HEK293 (cell line): Measurements from ENCODE around the gene ITGA7.

Experiments used
- CTCF ChIA-PET: fragments of 350-600 bp; formaldehyde crosslinking; extraction: SDS; loops from one replicate; lab custom pipeline; 2021; ENCODE audit warnings: antibody characterized with exemption; lab: Yijun Ruan, JAX
- POLR2A ChIA-PET: fragments of 300-600 bp; formaldehyde crosslinking; extraction: SDS; loops from one replicate; lab custom pipeline; 2020; ENCODE audit warnings: antibody characterized with exemption, inconsistent platforms; lab: Yijun Ruan, JAX
- H3K27ac ChIP-seq: fragments of 200-500 bp; sonication (Bioruptor generic); 2 replicates; pipeline ENCODE4 v1.5.1; 2014; ENCODE audit warnings: low read depth, low read length, control low read depth, inconsistent platforms; ENCODE audit errors: extremely low read depth
- H3K36me3 ChIP-seq, 2 experiments: fragments of 200-500 bp in 1 of 2; sonication (Bioruptor generic) in 1 of 2; 1 replicate in 1 of 2; 2 replicates in 1 of 2; pipeline ENCODE4 v1.5.1; 2014 to 2017; ENCODE audit warnings: inconsistent platforms in 2 of 2, low read length in 2 of 2; ENCODE audit not compliant: control insufficient read depth in 2 of 2, insufficient read depth in 1 of 2
- H3K4me1 ChIP-seq: fragments of 200-500 bp; sonication (Bioruptor generic); 2 replicates; pipeline ENCODE4 v1.5.1; 2014; ENCODE audit warnings: mild to moderate bottlenecking, low read length, inconsistent platforms; ENCODE audit not compliant: control insufficient read depth, insufficient read depth
- H3K4me3 ChIP-seq: 2 replicates; pipeline ENCODE4 v1.5.1; 2011; ENCODE audit warnings: low read depth, mild to moderate bottlenecking, control low read depth, low read length, moderate library complexity
- H3K9me3 ChIP-seq: fragments of 200-500 bp; sonication (Bioruptor generic); 2 replicates; pipeline ENCODE4 v1.5.1; 2014; ENCODE audit warnings: low read depth, low read length, inconsistent platforms; ENCODE audit not compliant: control insufficient read depth, insufficient read depth
- EGR2 ChIP-seq: fragments of 450-650 bp; formaldehyde crosslinking; IDR thresholded peaks from 2 replicates; pipeline ENCODE4 v1.5.1; 2016; ENCODE audit warnings: low read depth, missing biosample characterization, missing genetic modification characterization
- IKZF3 ChIP-seq: fragments of 450-650 bp; IDR thresholded peaks from 2 replicates; pipeline ENCODE4 v1.5.0; 2018; ENCODE audit warnings: missing biosample characterization, mild to moderate bottlenecking, missing genetic modification characterization, moderate library complexity
- KLF7 ChIP-seq: fragments of 450-650 bp; formaldehyde crosslinking; IDR thresholded peaks from 2 replicates; pipeline ENCODE4 v1.5.1; 2016; ENCODE audit warnings: missing biosample characterization, missing genetic modification characterization, borderline replicate concordance
- RBAK ChIP-seq: fragments of 450-650 bp; formaldehyde crosslinking; IDR thresholded peaks from 2 replicates; pipeline ENCODE4 v1.5.1; 2016; ENCODE audit warnings: missing biosample characterization, missing genetic modification characterization
- WT1 ChIP-seq: fragments of 450-650 bp; formaldehyde crosslinking; IDR thresholded peaks from 2 replicates; pipeline ENCODE4 v1.5.1; 2016; ENCODE audit warnings: missing biosample characterization, missing genetic modification characterization
- ZBTB48 ChIP-seq: fragments of 450-650 bp; formaldehyde crosslinking; IDR thresholded peaks from 2 replicates; pipeline ENCODE4 v1.5.1; 2016; ENCODE audit warnings: missing biosample characterization, missing genetic modification characterization
- ZFHX2 ChIP-seq: fragments of 450-650 bp; formaldehyde crosslinking; conservative IDR thresholded peaks from 2 replicates; pipeline ENCODE4 v1.5.1; 2016; ENCODE audit warnings: missing biosample characterization, missing genetic modification characterization
- ZNF132 ChIP-seq: fragments of 450-650 bp; formaldehyde crosslinking; IDR thresholded peaks from 2 replicates; pipeline ENCODE4 v1.5.1; 2017; ENCODE audit warnings: missing biosample characterization, missing genetic modification characterization, borderline replicate concordance
- ZNF157 ChIP-seq: fragments of 450-650 bp; formaldehyde crosslinking; IDR thresholded peaks from 2 replicates; pipeline ENCODE4 v1.5.1; 2016; ENCODE audit warnings: missing biosample characterization, missing genetic modification characterization
- ZNF2 ChIP-seq: fragments of 450-650 bp; formaldehyde crosslinking; IDR thresholded peaks from 2 replicates; pipeline ENCODE4 v1.5.1; 2016; ENCODE audit warnings: missing biosample characterization, missing genetic modification characterization
- ZNF302 ChIP-seq: fragments of 450-650 bp; formaldehyde crosslinking; IDR thresholded peaks from 2 replicates; pipeline ENCODE4 v1.5.1; 2016; ENCODE audit warnings: missing biosample characterization, missing genetic modification characterization, low read depth
- ZNF311 ChIP-seq: fragments of 450-650 bp; formaldehyde crosslinking; IDR thresholded peaks from 2 replicates; pipeline ENCODE4 v1.5.1; 2017; ENCODE audit warnings: missing biosample characterization, missing genetic modification characterization, borderline replicate concordance
- ZNF335 ChIP-seq: fragments of 450-650 bp; formaldehyde crosslinking; conservative IDR thresholded peaks from 2 replicates; pipeline ENCODE4 v1.5.1; 2016; ENCODE audit warnings: missing biosample characterization, missing genetic modification characterization
- ZNF350 ChIP-seq: fragments of 450-650 bp; formaldehyde crosslinking; IDR thresholded peaks from 2 replicates; pipeline ENCODE4 v1.5.0; 2017; ENCODE audit warnings: missing biosample characterization, mild to moderate bottlenecking, missing genetic modification characterization
- ZNF366 ChIP-seq: fragments of 450-650 bp; formaldehyde crosslinking; conservative IDR thresholded peaks from 2 replicates; pipeline ENCODE4 v1.5.1; 2016; ENCODE audit warnings: missing biosample characterization, missing genetic modification characterization
- ZNF544 ChIP-seq: fragments of 450-650 bp; formaldehyde crosslinking; IDR thresholded peaks from 2 replicates; pipeline ENCODE4 v1.5.0; 2017; ENCODE audit warnings: missing biosample characterization, missing genetic modification characterization
- ZNF555 ChIP-seq: fragments of 450-650 bp; formaldehyde crosslinking; conservative IDR thresholded peaks from 2 replicates; pipeline ENCODE4 v1.5.1; 2017; ENCODE audit warnings: missing biosample characterization, mild to moderate bottlenecking, missing genetic modification characterization, inconsistent platforms
- ZNF600 ChIP-seq: fragments of 450-650 bp; formaldehyde crosslinking; IDR thresholded peaks from 2 replicates; pipeline ENCODE4 v1.5.1; 2016; ENCODE audit warnings: missing biosample characterization, missing genetic modification characterization
- ZNF624 ChIP-seq: fragments of 450-650 bp; formaldehyde crosslinking; IDR thresholded peaks from 2 replicates; pipeline ENCODE4 v1.5.1; 2017; ENCODE audit warnings: missing biosample characterization, missing genetic modification characterization
- ZNF654 ChIP-seq: fragments of 450-650 bp; formaldehyde crosslinking; IDR thresholded peaks from 2 replicates; pipeline ENCODE4 v1.5.1; 2016; ENCODE audit warnings: low read depth, missing biosample characterization, missing genetic modification characterization
- ZNF658 ChIP-seq: fragments of 450-650 bp; formaldehyde crosslinking; IDR thresholded peaks from 2 replicates; pipeline ENCODE4; 2016; ENCODE audit warnings: missing biosample characterization, missing genetic modification characterization
- ZSCAN16 ChIP-seq: fragments of 450-650 bp; formaldehyde crosslinking; IDR thresholded peaks from 2 replicates; pipeline ENCODE4 v1.5.1; 2016; ENCODE audit warnings: missing biosample characterization, missing genetic modification characterization
- ZXDB ChIP-seq: fragments of 450-650 bp; formaldehyde crosslinking; IDR thresholded peaks from 2 replicates; pipeline ENCODE4 v1.5.1; 2016; ENCODE audit warnings: missing biosample characterization, missing genetic modification characterization
- TF ChIP-seq, protein P1 (sequence below): fragments of 450-650 bp; formaldehyde crosslinking; IDR thresholded peaks from 2 replicates; pipeline ENCODE4 v1.5.1; 2016; ENCODE audit warnings: missing biosample characterization, missing genetic modification characterization
- TF ChIP-seq, protein P2 (sequence below): fragments of 450-650 bp; formaldehyde crosslinking; IDR thresholded peaks from 2 replicates; pipeline ENCODE4 v1.5.1; 2017; ENCODE audit warnings: missing biosample characterization, mild to moderate bottlenecking, missing genetic modification characterization, moderate library complexity
- TF ChIP-seq, protein P3 (sequence below): fragments of 450-650 bp; formaldehyde crosslinking; IDR thresholded peaks from 2 replicates; pipeline ENCODE4 v1.5.1; 2016; ENCODE audit warnings: missing biosample characterization, missing genetic modification characterization

Gene ITGA7

DNA sequence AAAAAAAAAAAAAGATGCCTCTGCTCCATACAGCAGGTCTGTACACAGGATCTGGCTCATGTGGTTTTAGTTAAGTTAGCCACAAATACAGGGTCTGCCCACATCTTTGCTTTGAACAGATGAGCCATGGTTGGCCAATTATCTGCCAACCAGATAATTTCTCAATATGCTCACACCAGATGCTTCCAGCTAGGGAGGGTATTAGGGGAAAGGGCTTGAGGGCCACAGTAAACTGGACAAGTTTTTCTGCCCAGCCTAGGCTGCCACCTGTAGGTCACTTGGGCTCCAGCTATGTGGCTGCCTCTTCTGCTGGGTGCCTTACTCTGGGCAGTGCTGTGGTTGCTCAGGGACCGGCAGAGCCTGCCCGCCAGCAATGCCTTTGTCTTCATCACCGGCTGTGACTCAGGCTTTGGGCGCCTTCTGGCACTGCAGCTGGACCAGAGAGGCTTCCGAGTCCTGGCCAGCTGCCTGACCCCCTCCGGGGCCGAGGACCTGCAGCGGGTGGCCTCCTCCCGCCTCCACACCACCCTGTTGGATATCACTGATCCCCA, 13.3 kb upstream of the ITGA7 start (continued):
- TF ChIP-seq, protein P1, sequence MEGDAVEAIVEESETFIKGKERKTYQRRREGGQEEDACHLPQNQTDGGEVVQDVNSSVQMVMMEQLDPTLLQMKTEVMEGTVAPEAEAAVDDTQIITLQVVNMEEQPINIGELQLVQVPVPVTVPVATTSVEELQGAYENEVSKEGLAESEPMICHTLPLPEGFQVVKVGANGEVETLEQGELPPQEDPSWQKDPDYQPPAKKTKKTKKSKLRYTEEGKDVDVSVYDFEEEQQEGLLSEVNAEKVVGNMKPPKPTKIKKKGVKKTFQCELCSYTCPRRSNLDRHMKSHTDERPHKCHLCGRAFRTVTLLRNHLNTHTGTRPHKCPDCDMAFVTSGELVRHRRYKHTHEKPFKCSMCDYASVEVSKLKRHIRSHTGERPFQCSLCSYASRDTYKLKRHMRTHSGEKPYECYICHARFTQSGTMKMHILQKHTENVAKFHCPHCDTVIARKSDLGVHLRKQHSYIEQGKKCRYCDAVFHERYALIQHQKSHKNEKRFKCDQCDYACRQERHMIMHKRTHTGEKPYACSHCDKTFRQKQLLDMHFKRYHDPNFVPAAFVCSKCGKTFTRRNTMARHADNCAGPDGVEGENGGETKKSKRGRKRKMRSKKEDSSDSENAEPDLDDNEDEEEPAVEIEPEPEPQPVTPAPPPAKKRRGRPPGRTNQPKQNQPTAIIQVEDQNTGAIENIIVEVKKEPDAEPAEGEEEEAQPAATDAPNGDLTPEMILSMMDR (tag by site-specific recombination) = peak; percentile 67; the same call in 1 of the 2 replicates
- TF ChIP-seq EGR2 (tag by site-specific recombination) = peak; percentile 32; the same call in 1 of the 2 replicates
- no peak for TF ChIP-seq ZNF132 (tag by site-specific recombination)
- peak; percentile 30 for TF ChIP-seq ZNF654 (tag by site-specific recombination)
- 0 out of 2 replicates have a peak, but pooled peaks have one; percentile 39 for TF ChIP-seq ZNF600 (tag by site-specific recombination)
- no peak for TF ChIP-seq WT1 (tag by site-specific recombination)
- peak; percentile 36 for TF ChIP-seq ZNF335
- TF ChIP-seq ZBTB48 (tag by site-specific recombination) = peak; percentile 79

DNA sequence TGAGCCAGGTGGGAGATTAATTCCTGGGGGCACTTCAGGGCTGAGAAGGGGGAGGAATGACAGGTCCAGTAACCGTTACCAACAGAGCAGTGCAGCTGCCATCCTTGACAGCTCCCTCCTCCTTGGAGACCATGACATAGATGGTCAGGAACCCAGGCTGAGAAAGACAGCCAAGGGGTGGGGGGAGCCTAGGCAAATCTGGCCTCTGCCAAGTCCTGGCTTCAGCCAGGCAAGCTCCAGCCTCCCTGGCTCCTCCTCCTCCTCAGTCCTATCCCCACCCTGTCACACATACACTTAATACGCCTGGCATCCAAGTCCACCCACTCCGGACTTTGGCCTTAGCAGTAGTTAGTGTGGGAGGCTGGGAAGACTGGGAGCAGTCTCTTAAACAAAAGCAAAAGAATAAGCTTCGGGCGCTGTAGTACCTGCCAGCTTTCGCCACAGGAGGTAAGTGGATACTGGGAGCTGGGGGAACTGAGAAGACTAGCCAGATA, 12.4 kb upstream of the ITGA7 start, which contains the start of gene RDH5:
Gene RDH5 (plus strand): TSS at position 323 of the 494 bp plus-strand sequence. CDS start 792 bp downstream, outside the sequence.
- Histone ChIP-seq H3K4me3 (no peak within 1 kb of the TSS), H3K36me3 (peaks cover 0 to 46% of the 10 kb centered on the region in 2 experiments; a peak in 1 of 3 replicates), H3K9me3 (no peaks in the 10 kb centered on the region), H3K27ac (no peak within 1 kb of the TSS), H3K4me1 (peaks cover 13% of the 10 kb centered on the region; the same call in 1 of the 2 replicates)
- POLR2A ChIA-PET = interaction anchor here (0.7 to 1.7 kb wide), 3 partner anchors 9 to 19 kb away, joined by 3 to 7 read pairs (median 4); partner anchors contain the start of gene CD63
- TF ChIP-seq ZNF555 (no peak), EGR2 (tag by site-specific recombination) (peak; percentile 86), ZNF350 (no peak), KLF7 (no peak), ZFHX2 (tag by site-specific recombination) (peak; percentile 73)
- TF ChIP-seq, all 188 proteins: peak for 2
- CTCF ChIA-PET = interaction anchor here (0.6 to 7.0 kb wide), 9 partner anchors 10 to 106 kb away, joined by 3 to 127 read pairs (median 6); partner anchors contain the start of gene ITGA7

DNA sequence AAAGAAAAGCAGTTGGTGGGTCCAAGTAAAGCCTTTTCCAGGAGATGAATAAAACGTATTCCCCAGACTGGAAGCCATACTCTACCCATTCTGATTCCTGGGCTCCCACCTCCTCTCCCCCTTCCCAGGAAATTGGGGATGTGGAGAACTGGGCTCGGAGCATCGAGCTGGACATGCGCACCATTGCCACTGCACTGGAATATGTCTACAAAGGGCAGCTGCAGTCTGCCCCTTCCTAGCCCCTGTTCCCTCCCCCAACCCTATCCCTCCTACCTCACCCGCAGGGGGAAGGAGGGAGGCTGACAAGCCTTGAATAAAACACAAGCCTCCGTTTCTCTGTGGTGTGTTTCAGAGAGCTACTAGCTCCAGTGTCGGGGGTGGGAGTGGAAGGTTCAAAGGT, 11.7 kb upstream of the ITGA7 start:
- Histone ChIP-seq H3K36me3 (peaks cover 0 to 38% of the 10 kb centered on the region in 2 experiments; a peak in 1 of 3 replicates), H3K27ac (no peak overlapping the region), H3K4me3 (no peak overlapping the region)

More for the DNA sequence above, 11.7 kb upstream of the ITGA7 start:
- H3K9me3 ChIP-seq = no peaks in the 10 kb centered on the region
- TF ChIP-seq ZNF2 (tag by site-specific recombination) (no peak), ZNF157 (tag by site-specific recombination) (no peak), IKZF3 (tag by site-specific recombination) (no peak), ZNF658 (no peak), RBAK (tag by site-specific recombination) (no peak), ZXDB (tag by site-specific recombination) (no peak), ZNF311 (no peak), ZNF366 (tag by site-specific recombination) (no peak), ZNF544 (tag by site-specific recombination) (no peak), ZNF302 (tag by site-specific recombination) (no peak), ZNF624 (tag by site-specific recombination) (no peak), ZSCAN16 (tag by site-specific recombination) (no peak), ZNF350 (no peak)
- TF ChIP-seq, protein P2, sequence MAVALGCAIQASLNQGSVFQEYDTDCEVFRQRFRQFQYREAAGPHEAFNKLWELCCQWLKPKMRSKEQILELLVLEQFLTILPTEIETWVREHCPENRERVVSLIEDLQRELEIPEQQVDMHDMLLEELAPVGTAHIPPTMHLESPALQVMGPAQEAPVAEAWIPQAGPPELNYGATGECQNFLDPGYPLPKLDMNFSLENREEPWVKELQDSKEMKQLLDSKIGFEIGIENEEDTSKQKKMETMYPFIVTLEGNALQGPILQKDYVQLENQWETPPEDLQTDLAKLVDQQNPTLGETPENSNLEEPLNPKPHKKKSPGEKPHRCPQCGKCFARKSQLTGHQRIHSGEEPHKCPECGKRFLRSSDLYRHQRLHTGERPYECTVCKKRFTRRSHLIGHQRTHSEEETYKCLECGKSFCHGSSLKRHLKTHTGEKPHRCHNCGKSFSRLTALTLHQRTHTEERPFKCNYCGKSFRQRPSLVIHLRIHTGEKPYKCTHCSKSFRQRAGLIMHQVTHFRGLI (tag by site-specific recombination) = no peak
- TF ChIP-seq, protein P3, sequence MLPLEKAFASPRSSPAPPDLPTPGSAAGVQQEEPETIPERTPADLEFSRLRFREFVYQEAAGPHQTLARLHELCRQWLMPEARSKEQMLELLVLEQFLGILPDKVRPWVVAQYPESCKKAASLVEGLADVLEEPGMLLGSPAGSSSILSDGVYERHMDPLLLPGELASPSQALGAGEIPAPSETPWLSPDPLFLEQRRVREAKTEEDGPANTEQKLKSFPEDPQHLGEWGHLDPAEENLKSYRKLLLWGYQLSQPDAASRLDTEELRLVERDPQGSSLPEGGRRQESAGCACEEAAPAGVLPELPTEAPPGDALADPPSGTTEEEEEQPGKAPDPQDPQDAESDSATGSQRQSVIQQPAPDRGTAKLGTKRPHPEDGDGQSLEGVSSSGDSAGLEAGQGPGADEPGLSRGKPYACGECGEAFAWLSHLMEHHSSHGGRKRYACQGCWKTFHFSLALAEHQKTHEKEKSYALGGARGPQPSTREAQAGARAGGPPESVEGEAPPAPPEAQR (tag by site-specific recombination) = no peak
- CTCF ChIA-PET = interaction anchor here (0.6 to 7.0 kb wide), 10 partner anchors 11 to 253 kb away, joined by 3 to 127 read pairs (median 4); a partner anchor contains a TSS
- POLR2A ChIA-PET = interaction anchor here (1.7 kb wide), 1 partner anchor 10 kb away, joined by 7 read pairs; the partner anchor contains the start of gene CD63
- peaks cover 13% of the 10 kb centered on the region; the same call in 1 of the 2 replicates for H3K4me1 ChIP-seq
